Fibroblast of lung (primary cell): ENCODE data around the gene ASTN2.
A peak's percentile ranks its signal among the peaks of the same experiment; 100 is the strongest.

Experiments
- EZH2 ChIP-seq: IDR thresholded peaks from 2 replicates; pipeline ENCODE4 v1.5.1; 2012; ENCODE audit warnings: low read length, control low read depth, mild to moderate bottlenecking; ENCODE audit errors: missing control alignments
- TF ChIP-seq, protein P1 (sequence below), 2 donors: IDR thresholded peaks in 1 of 2; conservative IDR thresholded peaks in 1 of 2; 1 replicate in 1 of 2; 2 replicates in 1 of 2; pipeline ENCODE4 v1.5.1; 2011 to 2012; ENCODE audit warnings: low read length in 2 of 2, control low read depth in 1 of 2, inconsistent platforms in 1 of 2, low read depth in 1 of 2, mild to moderate bottlenecking in 1 of 2

GRCh38 chr9:117413346-117414219 is 1.3 kb downstream of the ASTN2 start:
- TF ChIP-seq, protein P1, sequence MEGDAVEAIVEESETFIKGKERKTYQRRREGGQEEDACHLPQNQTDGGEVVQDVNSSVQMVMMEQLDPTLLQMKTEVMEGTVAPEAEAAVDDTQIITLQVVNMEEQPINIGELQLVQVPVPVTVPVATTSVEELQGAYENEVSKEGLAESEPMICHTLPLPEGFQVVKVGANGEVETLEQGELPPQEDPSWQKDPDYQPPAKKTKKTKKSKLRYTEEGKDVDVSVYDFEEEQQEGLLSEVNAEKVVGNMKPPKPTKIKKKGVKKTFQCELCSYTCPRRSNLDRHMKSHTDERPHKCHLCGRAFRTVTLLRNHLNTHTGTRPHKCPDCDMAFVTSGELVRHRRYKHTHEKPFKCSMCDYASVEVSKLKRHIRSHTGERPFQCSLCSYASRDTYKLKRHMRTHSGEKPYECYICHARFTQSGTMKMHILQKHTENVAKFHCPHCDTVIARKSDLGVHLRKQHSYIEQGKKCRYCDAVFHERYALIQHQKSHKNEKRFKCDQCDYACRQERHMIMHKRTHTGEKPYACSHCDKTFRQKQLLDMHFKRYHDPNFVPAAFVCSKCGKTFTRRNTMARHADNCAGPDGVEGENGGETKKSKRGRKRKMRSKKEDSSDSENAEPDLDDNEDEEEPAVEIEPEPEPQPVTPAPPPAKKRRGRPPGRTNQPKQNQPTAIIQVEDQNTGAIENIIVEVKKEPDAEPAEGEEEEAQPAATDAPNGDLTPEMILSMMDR (conservative IDR thresholded peaks at IDR 0.05 in 1 of 2, IDR thresholded peaks at IDR 0.05 in 1 of 2; ENCODE audit: low read depth in 1 of 2, low read length in 2 of 2): no peak
- TF ChIP-seq EZH2: peak; percentile 90
